HL-60 (cell line): Measurements from ENCODE around the gene STOML1.

Experiments used
- CTCF ChIP-seq: IDR thresholded peaks from one replicate; pipeline ENCODE4 v1.5.1; 2011; ENCODE audit warnings: low read length, control low read depth, inconsistent platforms; ENCODE audit not compliant: insufficient read depth
- GABPA ChIP-seq: IDR thresholded peaks from 2 replicates; pipeline ENCODE4 v1.6.1; 2012; ENCODE audit warnings: low read depth
- POLR2AphosphoS5 ChIP-seq: IDR thresholded peaks from 2 replicates; pipeline ENCODE4 v1.6.1; 2012; ENCODE audit warnings: low read depth
- REST ChIP-seq: IDR thresholded peaks from 2 replicates; pipeline ENCODE4 v1.6.1; 2012; ENCODE audit warnings: low read depth; ENCODE audit not compliant: insufficient replicate concordance
- SPI1 ChIP-seq: IDR thresholded peaks from 2 replicates; pipeline ENCODE4 v1.6.1; 2012; ENCODE audit warnings: low read depth, mild to moderate bottlenecking, borderline replicate concordance

GRCh38 chr15:73978896-73979295 is 13.2 kb downstream of the STOML1 start:
- TF ChIP-seq CTCF = no peak
- TF ChIP-seq SPI1 = no peak
- TF ChIP-seq POLR2AphosphoS5 = no peak
- TF ChIP-seq REST = no peak
- no peak for TF ChIP-seq GABPA
